Mucosa of descending colon (tissue), 3 donors: ENCODE measurements around the gene BRF1. TPM values are rescaled to one million over a fixed set of nuclear protein-coding genes. Genes with fewer than 3 reads are reported as not detected.

Experiments used
- ATAC-seq: fragments of 200-7000 bp; cut with Tn5 transposase; one replicate; pipeline ENCODE4 v1.9.1; 2020; ENCODE audit warnings: mild to moderate bottlenecking, moderate library complexity
- DNase-seq, 3 donors: peaks; one replicate each; pipeline ENCODE4 v3.0.0-alpha.2; 2020
- H3K36me3 ChIP-seq: fragments of 200-600 bp; one replicate; pipeline ENCODE4 v1.8.0; 2021; ENCODE audit warnings: low read depth, mild to moderate bottlenecking
- H3K4me1 ChIP-seq: fragments of 200-600 bp; one replicate; pipeline ENCODE4 v1.8.0; 2021; ENCODE audit warnings: low read depth, mild to moderate bottlenecking
- H3K4me3 ChIP-seq: fragments of 200-600 bp; one replicate; pipeline ENCODE4 v1.8.0; 2021; ENCODE audit warnings: mild to moderate bottlenecking
- H3K9me3 ChIP-seq: fragments of 200-600 bp; one replicate; pipeline ENCODE4 v1.8.0; 2021; ENCODE audit warnings: mild to moderate bottlenecking
- CTCF ChIP-seq: fragments of 200-600 bp; IDR thresholded peaks from one replicate; pipeline ENCODE4 v1.8.0; 2022; ENCODE audit warnings: antibody characterized with exemption, mild to moderate bottlenecking
- intact Hi-C, 2 donors: fragments of 100-400 bp; cut with DNase I in 1 of 2; cut with micrococcal nuclease in 1 of 2; formaldehyde crosslinking; loops; one replicate each; pipeline versions ENCODE4 v1.11.0 to v1.11.1; 2022; cut with DNase I, micrococcal nuclease
- total RNA-seq, 3 donors: library from RNA; stranded (reverse); fragmentation: NEBNext Ultra II Directional in 2 of 3; extraction: Animal tissue kit (Norgen Biotek cat#: 25700) in 2 of 3; gene quantifications; one replicate each; pipeline versions ENCODE4 v1.2.1 to v1.2.4, GENCODE V29; 2021 to 2023
- donor health status: DM: no; HTN: no; CAD: no; lungs with moderate emphysema.
- donor health status: DM: no; HTN: no; CAD: no.
- donor health status: DM: no; HTN: yes; CAD: no.

BRF1 gene
- total RNA-seq, 3 donors from 2014 or later, result 27.4 to 40.1 (median 34.2) TPM

GRCh38 chr14:105312973-105313372 lies 12.2 kb upstream of the BRF1 start:
- DNase-seq (no peak), ATAC-seq (no peak)
- no peak for TF ChIP-seq CTCF
- H3K4me1 ChIP-seq, result peaks cover 14% of the 10 kb centered on the region
- H3K36me3 ChIP-seq, result no peaks in the 10 kb centered on the region
- H3K9me3 ChIP-seq, result no peaks in the 10 kb centered on the region
- intact Hi-C loops, result no loop called here
- H3K4me3 ChIP-seq, result no peak overlapping the region

- DNase-seq (no peak), ATAC-seq (no peak)
- peaks cover 11% of the 10 kb centered on the region for H3K4me1 ChIP-seq
- no peak overlapping the region for H3K4me3 ChIP-seq
- TF ChIP-seq CTCF, result no peak
- H3K9me3 ChIP-seq, result no peaks in the 10 kb centered on the region
- intact Hi-C loops, result no loop called here
- H3K36me3 ChIP-seq, result no peaks in the 10 kb centered on the region
Observed at GRCh38 chr14:105311838-105312237, 11.0 kb upstream of the BRF1 start.

DNA sequence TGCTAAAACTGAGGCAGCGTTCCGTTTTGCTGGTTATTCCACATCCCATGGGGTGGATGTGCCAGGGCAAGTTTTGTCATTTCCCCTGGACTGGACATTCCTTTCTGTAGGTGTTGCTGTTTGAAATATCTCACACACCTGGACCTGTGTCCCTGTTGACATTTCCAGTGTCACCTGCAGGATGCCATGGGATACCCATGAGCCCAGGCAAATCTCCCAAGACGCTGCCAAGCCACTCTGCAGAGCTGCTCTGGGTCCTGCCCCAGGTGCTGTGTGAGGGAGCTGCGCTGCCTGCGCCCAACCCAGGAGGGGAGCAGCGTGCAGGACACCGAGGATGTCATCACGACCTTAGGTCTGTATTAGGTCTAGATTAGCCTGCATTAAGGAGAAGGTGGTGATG lies 8.6 kb upstream of the BRF1 start:
- no peak for TF ChIP-seq CTCF

GRCh38 chr14:105307052-105307727 lies 6.4 kb upstream of the BRF1 start:
- H3K9me3 ChIP-seq, result no peaks in the 10 kb centered on the region
- no peak for DNase-seq
- no peaks in the 10 kb centered on the region for H3K4me1 ChIP-seq
- no peak for ATAC-seq
- intact Hi-C loops, result no loop called here
- no peak overlapping the region for H3K4me3 ChIP-seq
- H3K36me3 ChIP-seq, result no peaks in the 10 kb centered on the region
- no peak for TF ChIP-seq CTCF

More for the DNA sequence above, 8.6 kb upstream of the BRF1 start:
- intact Hi-C loops, result no loop called here
- Histone ChIP-seq H3K4me3 (no peak overlapping the region), H3K4me1 (peaks cover 4% of the 10 kb centered on the region), H3K9me3 (no peaks in the 10 kb centered on the region), H3K36me3 (no peaks in the 10 kb centered on the region)
- no peak for ATAC-seq
- no peak for DNase-seq

- no peak overlapping the region for H3K4me3 ChIP-seq
- ATAC-seq (no peak), DNase-seq (no peak)
- H3K4me1 ChIP-seq, result no peaks in the 10 kb centered on the region
- no peaks in the 10 kb centered on the region for H3K36me3 ChIP-seq
- no peak for TF ChIP-seq CTCF
- intact Hi-C loops, result no loop called here
- H3K9me3 ChIP-seq, result no peaks in the 10 kb centered on the region
Observed at GRCh38 chr14:105305791-105306190, 5.0 kb upstream of the BRF1 start.

GRCh38 chr14:105305345-105305744 lies 4.5 kb upstream of the BRF1 start:
- Histone ChIP-seq H3K36me3 (no peaks in the 10 kb centered on the region), H3K4me3 (no peak overlapping the region), H3K4me1 (no peaks in the 10 kb centered on the region), H3K9me3 (no peaks in the 10 kb centered on the region)
- DNase-seq (no peak), ATAC-seq (no peak)
- no peak for TF ChIP-seq CTCF
- intact Hi-C loops, result no loop called here
